HepG2 (cell line): Measurements from ENCODE around the gene MAN2B2.

ENCODE experiments used
- ATAD3A ChIP-seq: sonication (generic); formaldehyde crosslinking; IDR thresholded peaks from 2 replicates; pipeline ENCODE4 v1.4.0; 2020; ENCODE audit warnings: missing genetic modification reagents
- ZNF570 ChIP-seq: sonication (generic); formaldehyde crosslinking; IDR thresholded peaks from 2 replicates; pipeline ENCODE4 v1.4.0; 2020; ENCODE audit warnings: mild to moderate bottlenecking, missing genetic modification reagents, borderline replicate concordance
- TF ChIP-seq, protein P1 (sequence below): sonication (generic); formaldehyde crosslinking; IDR thresholded peaks from 2 replicates; pipeline ENCODE4 v1.9.0; 2021; ENCODE audit warnings: missing genetic modification reagents, borderline replicate concordance

DNA sequence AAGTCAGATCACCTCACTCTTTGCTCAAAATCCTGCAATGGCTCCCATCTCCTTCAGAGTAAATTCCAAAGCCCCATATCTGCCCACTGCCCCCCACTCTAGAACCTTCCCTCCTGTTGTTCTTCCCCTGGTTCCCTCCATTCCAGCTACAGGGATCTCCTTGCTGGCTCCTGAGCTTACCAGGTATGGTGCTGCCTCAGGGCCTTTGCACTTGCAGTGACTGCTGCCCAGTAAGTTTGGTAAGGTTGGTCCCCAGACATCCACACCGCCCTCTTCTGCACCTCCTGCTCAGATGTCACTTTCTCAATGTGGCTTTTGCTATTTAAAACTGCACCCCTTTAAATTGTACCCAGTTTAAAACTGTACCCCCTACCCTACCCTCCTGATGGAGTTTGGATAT lies 7.8 kb upstream of the MAN2B2 start:
- TF ChIP-seq, protein P1, sequence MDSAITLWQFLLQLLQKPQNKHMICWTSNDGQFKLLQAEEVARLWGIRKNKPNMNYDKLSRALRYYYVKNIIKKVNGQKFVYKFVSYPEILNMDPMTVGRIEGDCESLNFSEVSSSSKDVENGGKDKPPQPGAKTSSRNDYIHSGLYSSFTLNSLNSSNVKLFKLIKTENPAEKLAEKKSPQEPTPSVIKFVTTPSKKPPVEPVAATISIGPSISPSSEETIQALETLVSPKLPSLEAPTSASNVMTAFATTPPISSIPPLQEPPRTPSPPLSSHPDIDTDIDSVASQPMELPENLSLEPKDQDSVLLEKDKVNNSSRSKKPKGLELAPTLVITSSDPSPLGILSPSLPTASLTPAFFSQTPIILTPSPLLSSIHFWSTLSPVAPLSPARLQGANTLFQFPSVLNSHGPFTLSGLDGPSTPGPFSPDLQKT = no peak
- TF ChIP-seq ATAD3A (CRISPR knock-in tag) (no peak), ZNF570 (CRISPR knock-in tag) (no peak)
